ENCODE data around the gene WDSUB1. TPM values are rescaled to one million over a fixed set of nuclear protein-coding genes. Genes with fewer than 3 reads are reported as not detected.

Gene WDSUB1
- 6.2 and 7.1 TPM in 2 replicates for total RNA-seq

GRCh38 chr2:159285929-159286708 lies at the start of gene WDSUB1:
Gene WDSUB1, minus strand, starts transcription at chr2:159286703. Its CDS starts 3,634 bp downstream, at chr2:159283069.
- no peaks in the 10 kb centered on the region for H3K9me3 Mint-ChIP-seq
- H3K27ac Mint-ChIP-seq = peak within 1 kb of the TSS; percentile 78
- H3K4me1 Mint-ChIP-seq (ENCODE audit: low read depth) = peaks cover 22% of the 10 kb centered on the region
- intact Hi-C loops (cut with micrococcal nuclease) = loop anchor here (1.0 to 10.0 kb wide), 3 partner anchors 329 to 831 kb away; partner anchors contain the start of genes BAZ2B, CCDC148, MARCHF7 and PKP4
- peak within 1 kb of the TSS; percentile 81 for H3K4me3 Mint-ChIP-seq (ENCODE audit: low read depth)
- no peaks in the 10 kb centered on the region for H3K27me3 Mint-ChIP-seq (ENCODE audit: low read depth)
- no peak for DNase-seq (ENCODE audit: low spot score)
- H3K36me3 Mint-ChIP-seq (ENCODE audit: low read depth) = no peaks in the 10 kb centered on the region

GRCh38 chr2:159326569-159327255 lies 40.2 kb upstream of the WDSUB1 start:
- no peak for DNase-seq (ENCODE audit: low spot score)
- Mint-ChIP-seq H3K9me3 (no peaks in the 10 kb centered on the region), H3K27ac (no peak overlapping the region)

GRCh38 chr2:159322419-159322818 lies 35.9 kb upstream of the WDSUB1 start:
- intact Hi-C loops (cut with micrococcal nuclease) = no loop called here
- Mint-ChIP-seq H3K36me3 (ENCODE audit: low read depth) (no peaks in the 10 kb centered on the region), H3K27ac (no peak overlapping the region), H3K4me3 (ENCODE audit: low read depth) (no peak overlapping the region), H3K27me3 (ENCODE audit: low read depth) (no peaks in the 10 kb centered on the region), H3K4me1 (ENCODE audit: low read depth) (no peaks in the 10 kb centered on the region), H3K9me3 (no peaks in the 10 kb centered on the region)
- DNase-seq (ENCODE audit: low spot score) = no peak

More at GRCh38 chr2:159326569-159327255, 40.2 kb upstream of the WDSUB1 start:
- H3K4me1 Mint-ChIP-seq (ENCODE audit: low read depth) = no peaks in the 10 kb centered on the region
- no peaks in the 10 kb centered on the region for H3K36me3 Mint-ChIP-seq (ENCODE audit: low read depth)
- intact Hi-C loops (cut with micrococcal nuclease) = no loop called here
- H3K4me3 Mint-ChIP-seq (ENCODE audit: low read depth) = no peak overlapping the region
- no peaks in the 10 kb centered on the region for H3K27me3 Mint-ChIP-seq (ENCODE audit: low read depth)

- intact Hi-C loops (cut with micrococcal nuclease) = no loop called here
- no peaks in the 10 kb centered on the region for H3K9me3 Mint-ChIP-seq
These were observed 31.0 kb upstream of the WDSUB1 start for GRCh38 chr2:159317392-159318088.

GRCh38 chr2:159307942-159308341 lies 21.4 kb upstream of the WDSUB1 start:
- Mint-ChIP-seq H3K36me3 (ENCODE audit: low read depth) (no peaks in the 10 kb centered on the region), H3K4me3 (ENCODE audit: low read depth) (no peak overlapping the region)
- intact Hi-C loops (cut with micrococcal nuclease) = no loop called here

More at GRCh38 chr2:159317392-159318088, 31.0 kb upstream of the WDSUB1 start:
- Mint-ChIP-seq H3K36me3 (ENCODE audit: low read depth) (no peaks in the 10 kb centered on the region), H3K4me1 (ENCODE audit: low read depth) (no peaks in the 10 kb centered on the region), H3K27me3 (ENCODE audit: low read depth) (no peaks in the 10 kb centered on the region), H3K27ac (no peak overlapping the region), H3K4me3 (ENCODE audit: low read depth) (no peak overlapping the region)
- DNase-seq (ENCODE audit: low spot score) = no peak

GRCh38 chr2:159300586-159300985 lies 14.1 kb upstream of the WDSUB1 start:
- H3K36me3 Mint-ChIP-seq (ENCODE audit: low read depth) = no peaks in the 10 kb centered on the region
- intact Hi-C loops (cut with micrococcal nuclease) = no loop called here

More at GRCh38 chr2:159307942-159308341, 21.4 kb upstream of the WDSUB1 start:
- Mint-ChIP-seq H3K27ac (no peak overlapping the region), H3K4me1 (ENCODE audit: low read depth) (no peaks in the 10 kb centered on the region), H3K27me3 (ENCODE audit: low read depth) (peaks cover 11% of the 10 kb centered on the region), H3K9me3 (peaks cover 13% of the 10 kb centered on the region)
- DNase-seq (ENCODE audit: low spot score) = no peak

GRCh38 chr2:159298967-159299366 lies 12.5 kb upstream of the WDSUB1 start:
- Mint-ChIP-seq H3K27ac (no peak overlapping the region), H3K27me3 (ENCODE audit: low read depth) (peaks cover 13% of the 10 kb centered on the region), H3K4me3 (ENCODE audit: low read depth) (no peak overlapping the region), H3K4me1 (ENCODE audit: low read depth) (no peaks in the 10 kb centered on the region), H3K36me3 (ENCODE audit: low read depth) (no peaks in the 10 kb centered on the region), H3K9me3 (peaks cover 6% of the 10 kb centered on the region)
- DNase-seq (ENCODE audit: low spot score) = no peak
- intact Hi-C loops (cut with micrococcal nuclease) = no loop called here

More at GRCh38 chr2:159300586-159300985, 14.1 kb upstream of the WDSUB1 start:
- peaks cover 13% of the 10 kb centered on the region for H3K9me3 Mint-ChIP-seq
- H3K4me3 Mint-ChIP-seq (ENCODE audit: low read depth) = no peak overlapping the region
- no peaks in the 10 kb centered on the region for H3K4me1 Mint-ChIP-seq (ENCODE audit: low read depth)
- no peak for DNase-seq (ENCODE audit: low spot score)
- peaks cover 15% of the 10 kb centered on the region for H3K27me3 Mint-ChIP-seq (ENCODE audit: low read depth)
- no peak overlapping the region for H3K27ac Mint-ChIP-seq

- H3K9me3 Mint-ChIP-seq = no peaks in the 10 kb centered on the region
- no peak overlapping the region for H3K27ac Mint-ChIP-seq
- no peak for DNase-seq (ENCODE audit: low spot score)
- no peaks in the 10 kb centered on the region for H3K4me1 Mint-ChIP-seq (ENCODE audit: low read depth)
- no peaks in the 10 kb centered on the region for H3K36me3 Mint-ChIP-seq (ENCODE audit: low read depth)
- peaks cover 13% of the 10 kb centered on the region for H3K27me3 Mint-ChIP-seq (ENCODE audit: low read depth)
- intact Hi-C loops (cut with micrococcal nuclease) = no loop called here
- H3K4me3 Mint-ChIP-seq (ENCODE audit: low read depth) = no peak overlapping the region
These were observed 10.7 kb upstream of the WDSUB1 start for GRCh38 chr2:159297042-159297707.

GRCh38 chr2:159292157-159292556 lies 5.7 kb upstream of the WDSUB1 start:
- no peaks in the 10 kb centered on the region for H3K36me3 Mint-ChIP-seq (ENCODE audit: low read depth)
- no peak for DNase-seq (ENCODE audit: low spot score)
- peaks cover 5% of the 10 kb centered on the region for H3K27me3 Mint-ChIP-seq (ENCODE audit: low read depth)
- H3K9me3 Mint-ChIP-seq = no peaks in the 10 kb centered on the region
- H3K27ac Mint-ChIP-seq = no peak overlapping the region
- no peak overlapping the region for H3K4me3 Mint-ChIP-seq (ENCODE audit: low read depth)
- H3K4me1 Mint-ChIP-seq (ENCODE audit: low read depth) = peaks cover 13% of the 10 kb centered on the region
- intact Hi-C loops (cut with micrococcal nuclease) = no loop called here

- intact Hi-C loops (cut with micrococcal nuclease) = no loop called here
- no peak for DNase-seq (ENCODE audit: low spot score)
- no peaks in the 10 kb centered on the region for H3K27me3 Mint-ChIP-seq (ENCODE audit: low read depth)
- no peaks in the 10 kb centered on the region for H3K9me3 Mint-ChIP-seq
- no peak overlapping the region for H3K27ac Mint-ChIP-seq
- peaks cover 16% of the 10 kb centered on the region for H3K4me1 Mint-ChIP-seq (ENCODE audit: low read depth)
- H3K4me3 Mint-ChIP-seq (ENCODE audit: low read depth) = no peak overlapping the region
- no peaks in the 10 kb centered on the region for H3K36me3 Mint-ChIP-seq (ENCODE audit: low read depth)
These were observed 3.9 kb upstream of the WDSUB1 start for GRCh38 chr2:159290289-159290907.

- H3K27me3 Mint-ChIP-seq (ENCODE audit: low read depth) = no peaks in the 10 kb centered on the region
- peak overlapping the region; percentile 5 for H3K4me3 Mint-ChIP-seq (ENCODE audit: low read depth)
- H3K4me1 Mint-ChIP-seq (ENCODE audit: low read depth) = peaks cover 22% of the 10 kb centered on the region
- H3K27ac Mint-ChIP-seq = no peak overlapping the region
- H3K9me3 Mint-ChIP-seq = no peaks in the 10 kb centered on the region
- intact Hi-C loops (cut with micrococcal nuclease) = loop anchor here (10.0 kb wide), 2 partner anchors 327 to 833 kb away; partner anchors contain the start of genes BAZ2B, CCDC148 and PKP4
- H3K36me3 Mint-ChIP-seq (ENCODE audit: low read depth) = no peaks in the 10 kb centered on the region
- no peak for DNase-seq (ENCODE audit: low spot score)
These were observed 1.2 kb upstream of the WDSUB1 start for GRCh38 chr2:159287733-159288132.

Measured in activated T-helper 2 cell treated with anti-CD3 and anti-CD28 coated beads, Interferon-gamma antibody, Interleukin-2, Interleukin-4, amounts not matched to agents 10 μg/mL and 5 μg/mL and 100 μg/mL, durations not matched to agents 14 hours and 24 hours and 36 hours (primary cell).